Chondrocyte (in vitro differentiated cells): ENCODE data around the gene STAM. TPM values are rescaled to one million over a fixed set of nuclear protein-coding genes. Genes with fewer than 3 reads are reported as not detected.
A peak's percentile ranks its signal among the peaks of the same experiment; 100 is the strongest.

ENCODE experiments used
- DNase-seq: peaks from one replicate; pipeline ENCODE4 v3.0.0; 2021; ENCODE audit warnings: mixed read lengths, low spot score
- H3K27ac Mint-ChIP-seq: one replicate; pipeline ENCODE4 v1.8.0; 2021; ENCODE audit warnings: mild to moderate bottlenecking, moderate library complexity, mixed read lengths; ENCODE audit not compliant: unreplicated experiment
- H3K27me3 Mint-ChIP-seq: 2 replicates; pipeline ENCODE4 v1.8.0; 2021; ENCODE audit warnings: low read depth, mixed read lengths
- H3K36me3 Mint-ChIP-seq: 2 replicates; pipeline ENCODE4 v1.8.0; 2021; ENCODE audit warnings: low read depth, mixed read lengths
- H3K4me1 Mint-ChIP-seq: 2 replicates; pipeline ENCODE4 v1.8.0; 2021; ENCODE audit warnings: low read depth, mild to moderate bottlenecking, mixed read lengths
- H3K4me3 Mint-ChIP-seq: one replicate; pipeline ENCODE4 v1.8.0; 2021; ENCODE audit warnings: mild to moderate bottlenecking, moderate library complexity, mixed read lengths; ENCODE audit not compliant: unreplicated experiment
- H3K9me3 Mint-ChIP-seq: 2 replicates; pipeline ENCODE4 v1.8.0; 2021; ENCODE audit warnings: low read depth, mixed read lengths
- total RNA-seq: library from RNA; stranded (reverse); gene quantifications from 3 replicates; pipeline ENCODE4 v1.2.1, GENCODE V29; 2021
- TF ChIP-seq, protein P1 (sequence below): fragments of 200-600 bp; sonication (generic); IDR thresholded peaks from 2 replicates; pipeline ENCODE4 v1.5.0; 2021; ENCODE audit warnings: antibody characterized with exemption, mild to moderate bottlenecking, moderate library complexity

The STAM gene
- total RNA-seq, 1 donor from 2014 or later: 27.6 TPM

- H3K4me1 Mint-ChIP-seq: peaks cover 73% of the 10 kb centered on the region
- peaks cover 2% of the 10 kb centered on the region for H3K9me3 Mint-ChIP-seq
- no peak overlapping the region for H3K4me3 Mint-ChIP-seq
- H3K27me3 Mint-ChIP-seq: no peaks in the 10 kb centered on the region
- H3K36me3 Mint-ChIP-seq: peaks cover 5% of the 10 kb centered on the region
- no peak overlapping the region for H3K27ac Mint-ChIP-seq
- no peak for DNase-seq
- TF ChIP-seq, protein P1, sequence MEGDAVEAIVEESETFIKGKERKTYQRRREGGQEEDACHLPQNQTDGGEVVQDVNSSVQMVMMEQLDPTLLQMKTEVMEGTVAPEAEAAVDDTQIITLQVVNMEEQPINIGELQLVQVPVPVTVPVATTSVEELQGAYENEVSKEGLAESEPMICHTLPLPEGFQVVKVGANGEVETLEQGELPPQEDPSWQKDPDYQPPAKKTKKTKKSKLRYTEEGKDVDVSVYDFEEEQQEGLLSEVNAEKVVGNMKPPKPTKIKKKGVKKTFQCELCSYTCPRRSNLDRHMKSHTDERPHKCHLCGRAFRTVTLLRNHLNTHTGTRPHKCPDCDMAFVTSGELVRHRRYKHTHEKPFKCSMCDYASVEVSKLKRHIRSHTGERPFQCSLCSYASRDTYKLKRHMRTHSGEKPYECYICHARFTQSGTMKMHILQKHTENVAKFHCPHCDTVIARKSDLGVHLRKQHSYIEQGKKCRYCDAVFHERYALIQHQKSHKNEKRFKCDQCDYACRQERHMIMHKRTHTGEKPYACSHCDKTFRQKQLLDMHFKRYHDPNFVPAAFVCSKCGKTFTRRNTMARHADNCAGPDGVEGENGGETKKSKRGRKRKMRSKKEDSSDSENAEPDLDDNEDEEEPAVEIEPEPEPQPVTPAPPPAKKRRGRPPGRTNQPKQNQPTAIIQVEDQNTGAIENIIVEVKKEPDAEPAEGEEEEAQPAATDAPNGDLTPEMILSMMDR: no peak
Observed at GRCh38 chr10:17668435-17669184, 24.7 kb downstream of the STAM start.

DNA sequence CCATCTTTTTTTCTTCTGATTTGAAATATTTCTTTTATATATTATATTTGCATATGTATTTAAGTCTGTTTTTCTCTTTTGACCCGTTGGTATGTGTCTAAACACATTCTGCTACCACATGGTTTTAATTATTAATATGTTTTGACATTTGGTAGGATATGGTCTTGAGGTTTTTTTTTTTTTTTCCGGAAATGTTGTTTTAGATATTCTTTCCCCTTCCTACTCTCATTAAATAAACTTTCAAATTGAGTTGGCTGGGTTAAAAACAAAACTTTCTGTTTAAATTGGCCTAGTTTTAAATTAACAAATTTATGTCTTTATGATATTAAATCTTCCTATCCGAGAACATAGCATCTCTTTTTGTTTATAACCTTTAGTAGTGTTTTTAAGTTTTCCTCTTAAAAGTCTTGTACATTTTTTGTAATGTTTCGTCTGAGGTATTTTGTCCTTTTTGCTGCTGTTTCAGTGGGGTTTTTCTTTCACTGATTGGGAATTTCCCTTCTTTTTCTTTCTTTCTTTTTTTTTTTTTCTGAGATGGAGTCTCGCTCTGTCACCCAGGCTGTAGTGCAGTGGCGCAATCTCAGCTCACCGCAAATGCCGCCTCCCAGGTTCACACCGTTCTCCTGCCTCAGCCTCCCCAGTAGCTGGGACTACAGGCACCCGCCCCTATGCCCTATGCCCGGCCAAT is 25.4 kb downstream of the STAM start:
- peak overlapping the region; percentile 11 for H3K4me3 Mint-ChIP-seq
- DNase-seq: no peak
- peaks cover 2% of the 10 kb centered on the region for H3K9me3 Mint-ChIP-seq
- peaks cover 79% of the 10 kb centered on the region for H3K4me1 Mint-ChIP-seq
- TF ChIP-seq, protein P1: no peak
- peaks cover 5% of the 10 kb centered on the region for H3K36me3 Mint-ChIP-seq
- H3K27ac Mint-ChIP-seq: peak overlapping the region; percentile 19
- no peaks in the 10 kb centered on the region for H3K27me3 Mint-ChIP-seq

GRCh38 chr10:17671307-17671706 is 27.4 kb downstream of the STAM start:
- Mint-ChIP-seq H3K27ac (peak overlapping the region; percentile 55), H3K9me3 (no peaks in the 10 kb centered on the region), H3K4me1 (peaks cover 75% of the 10 kb centered on the region), H3K27me3 (no peaks in the 10 kb centered on the region), H3K4me3 (no peak overlapping the region), H3K36me3 (peaks cover 5% of the 10 kb centered on the region)
- DNase-seq: no peak
- TF ChIP-seq, protein P1: no peak

DNA sequence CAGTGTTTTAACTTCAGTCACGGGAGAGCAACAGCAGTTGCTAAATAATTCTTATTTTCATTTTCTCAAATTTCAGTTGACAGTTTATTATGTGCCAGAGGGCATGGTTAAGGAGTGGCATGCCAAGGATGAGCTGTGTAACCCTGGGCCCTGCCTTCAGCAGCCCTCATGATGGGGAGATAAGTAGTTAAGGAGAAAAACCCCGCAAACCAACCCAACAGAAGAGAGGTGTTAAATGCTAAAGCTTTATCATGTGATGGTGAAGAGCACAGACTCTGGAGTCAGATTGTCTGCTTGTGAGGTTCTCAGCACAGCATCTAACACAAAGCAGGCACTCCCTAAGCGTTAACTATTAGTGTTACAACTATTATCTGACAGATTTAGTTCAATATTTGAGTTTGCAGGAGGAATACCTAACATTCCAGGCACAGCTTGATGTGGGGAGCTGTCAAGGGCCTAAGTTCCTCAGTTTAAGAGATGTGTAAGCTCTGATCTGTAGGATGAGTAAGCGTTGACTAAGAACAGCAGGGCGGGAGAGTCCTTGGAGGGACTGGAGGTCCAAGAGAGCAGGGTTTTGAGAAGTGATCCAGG is 29.6 kb downstream of the STAM start:
- Mint-ChIP-seq H3K36me3 (no peaks in the 10 kb centered on the region), H3K4me3 (peak overlapping the region; percentile 26), H3K27me3 (no peaks in the 10 kb centered on the region), H3K9me3 (no peaks in the 10 kb centered on the region), H3K4me1 (peaks cover 64% of the 10 kb centered on the region), H3K27ac (peak overlapping the region; percentile 93)
- TF ChIP-seq, protein P1: no peak
- no peak for DNase-seq

DNA sequence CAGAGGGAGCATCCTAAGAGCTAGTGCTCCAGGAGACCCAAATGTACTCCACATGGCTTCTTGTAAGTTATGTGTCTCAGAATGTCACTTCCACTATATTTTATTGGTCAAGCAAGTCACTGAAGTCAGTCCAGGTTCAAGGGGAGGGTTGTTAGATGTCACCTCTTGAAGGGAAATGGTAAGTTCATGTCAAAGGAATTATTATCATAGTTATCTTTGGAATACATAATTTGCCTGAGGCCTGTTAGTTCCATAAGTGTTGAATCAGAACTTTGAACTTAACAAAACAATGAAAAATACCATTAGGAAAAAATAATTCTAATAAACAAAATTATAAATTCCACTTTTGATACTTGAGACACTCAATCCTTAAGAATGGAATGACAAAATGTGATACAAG is 30.6 kb downstream of the STAM start:
- DNase-seq: no peak
- Mint-ChIP-seq H3K4me3 (no peak overlapping the region), H3K4me1 (peaks cover 56% of the 10 kb centered on the region), H3K36me3 (no peaks in the 10 kb centered on the region), H3K27me3 (no peaks in the 10 kb centered on the region), H3K27ac (peak overlapping the region; percentile 93), H3K9me3 (no peaks in the 10 kb centered on the region)
- TF ChIP-seq, protein P1: no peak
